Peyer's patch (tissue), 4 donors: ENCODE data around the gene CYBA. TPM values are rescaled to one million over a fixed set of nuclear protein-coding genes. Genes with fewer than 3 reads are reported as not detected.
A peak's percentile ranks its signal among the peaks of the same experiment; 100 is the strongest.

ENCODE experiments used
- DNase-seq, 3 donors: peaks; one replicate each; pipeline ENCODE4 v3.0.0-alpha.2; 2017 to 2019
- H3K27ac ChIP-seq, 4 donors: fragments of 200-600 bp; sonication (generic); one replicate each; pipeline ENCODE4 v1.5.1; 2016 to 2019
- H3K27me3 ChIP-seq, 2 donors: fragments of 200-600 bp; sonication (generic); one replicate each; pipeline ENCODE4 v1.5.1; 2019
- H3K36me3 ChIP-seq, 3 donors: fragments of 200-600 bp; sonication (generic); one replicate each; pipeline ENCODE4 v1.5.1; 2016 to 2019
- H3K4me1 ChIP-seq, 4 donors: fragments of 200-600 bp; sonication (generic); one replicate each; pipeline ENCODE4 v1.5.1; 2016 to 2019
- H3K4me3 ChIP-seq, 4 donors: fragments of 200-600 bp; sonication (generic); 1 replicate in 3 of 4; 2 replicates in 1 of 4; pipeline ENCODE4 v1.5.1; 2016 to 2019; ENCODE audit warnings: mild to moderate bottlenecking in 1 of 4
- H3K9me3 ChIP-seq, 4 donors: fragments of 200-600 bp; sonication (generic); one replicate each; pipeline ENCODE4 v1.5.1; 2016 to 2019; ENCODE audit warnings: mild to moderate bottlenecking in 1 of 4
- POLR2A ChIP-seq, 2 donors: fragments of 450-650 bp; IDR thresholded peaks; one replicate each; pipeline ENCODE4 v1.5.1; 2017; ENCODE audit warnings: antibody characterized with exemption in 2 of 2, mild to moderate bottlenecking in 2 of 2, moderate library complexity in 2 of 2
- total RNA-seq, 4 donors: library from RNA; depleted of rRNA; stranded (reverse); fragments of >200 nt; gene quantifications; one replicate each; pipeline ENCODE4 v1.1.0, GENCODE V29; 2016
- TF ChIP-seq, protein P1 (sequence below), 6 experiments: fragments of 450-650 bp in 4 of 6; fragments of 200-600 bp in 2 of 6; sonication (generic) in 1 of 6; IDR thresholded peaks; one replicate each; pipeline ENCODE4 v1.5.1; 2017 to 2019; ENCODE audit warnings: antibody characterized with exemption in 6 of 6, mild to moderate bottlenecking in 3 of 6, moderate library complexity in 1 of 6

CYBA gene
- total RNA-seq, 4 donors from 2014 or later: 131 to 162 (median 141) TPM

GRCh38 chr16:88654363-88655052, 3.7 kb upstream of the CYBA start:
- H3K27ac ChIP-seq: no peak overlapping the region
- TF ChIP-seq, protein P1, sequence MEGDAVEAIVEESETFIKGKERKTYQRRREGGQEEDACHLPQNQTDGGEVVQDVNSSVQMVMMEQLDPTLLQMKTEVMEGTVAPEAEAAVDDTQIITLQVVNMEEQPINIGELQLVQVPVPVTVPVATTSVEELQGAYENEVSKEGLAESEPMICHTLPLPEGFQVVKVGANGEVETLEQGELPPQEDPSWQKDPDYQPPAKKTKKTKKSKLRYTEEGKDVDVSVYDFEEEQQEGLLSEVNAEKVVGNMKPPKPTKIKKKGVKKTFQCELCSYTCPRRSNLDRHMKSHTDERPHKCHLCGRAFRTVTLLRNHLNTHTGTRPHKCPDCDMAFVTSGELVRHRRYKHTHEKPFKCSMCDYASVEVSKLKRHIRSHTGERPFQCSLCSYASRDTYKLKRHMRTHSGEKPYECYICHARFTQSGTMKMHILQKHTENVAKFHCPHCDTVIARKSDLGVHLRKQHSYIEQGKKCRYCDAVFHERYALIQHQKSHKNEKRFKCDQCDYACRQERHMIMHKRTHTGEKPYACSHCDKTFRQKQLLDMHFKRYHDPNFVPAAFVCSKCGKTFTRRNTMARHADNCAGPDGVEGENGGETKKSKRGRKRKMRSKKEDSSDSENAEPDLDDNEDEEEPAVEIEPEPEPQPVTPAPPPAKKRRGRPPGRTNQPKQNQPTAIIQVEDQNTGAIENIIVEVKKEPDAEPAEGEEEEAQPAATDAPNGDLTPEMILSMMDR (IDR thresholded peaks at IDR 0.05): no peak
- TF ChIP-seq POLR2A (IDR thresholded peaks at IDR 0.05): no peak
- H3K27me3 ChIP-seq: no peaks in the 10 kb centered on the region
- DNase-seq: no peak
- H3K4me3 ChIP-seq: no peak overlapping the region
- H3K9me3 ChIP-seq: no peaks in the 10 kb centered on the region
- H3K4me1 ChIP-seq: peaks cover 0 to 25% (median 9%) of the 10 kb centered on the region in 4 donors
- H3K36me3 ChIP-seq: peaks cover 0 to 43% (median 0%) of the 10 kb centered on the region in 3 donors

GRCh38 chr16:88653596-88654362, 2.9 kb upstream of the CYBA start:
- H3K27ac ChIP-seq: no peak overlapping the region
- H3K36me3 ChIP-seq: peaks cover 0 to 43% (median 0%) of the 10 kb centered on the region in 3 donors
- no peak overlapping the region for H3K4me3 ChIP-seq
- TF ChIP-seq, protein P1 (IDR thresholded peaks at IDR 0.05): no peak
- no peak for TF ChIP-seq POLR2A (IDR thresholded peaks at IDR 0.05)
- H3K4me1 ChIP-seq: peaks cover 0 to 28% (median 12%) of the 10 kb centered on the region in 4 donors
- H3K27me3 ChIP-seq: no peaks in the 10 kb centered on the region
- DNase-seq: no peak
- H3K9me3 ChIP-seq: no peaks in the 10 kb centered on the region

DNA sequence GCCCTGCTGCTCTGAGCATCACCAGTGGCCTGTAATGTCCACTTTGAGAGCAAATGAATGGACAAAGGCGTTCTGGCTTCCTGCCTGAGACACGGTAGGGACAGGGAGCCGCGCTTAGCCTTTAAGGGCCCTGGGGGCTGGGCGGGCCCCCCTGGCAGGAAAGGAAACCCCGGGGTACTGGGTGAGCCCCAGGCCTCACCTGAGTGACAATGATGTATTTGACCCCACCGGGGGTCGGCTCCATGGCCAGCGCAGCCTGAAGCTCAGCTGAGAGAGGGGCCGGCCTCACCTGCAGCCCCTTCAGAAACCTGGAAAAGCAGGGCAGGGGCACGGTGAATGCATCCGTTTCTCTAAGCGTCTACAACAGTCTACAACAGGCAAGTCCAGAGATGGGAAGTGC, 2.2 kb upstream of the CYBA start:
- Histone ChIP-seq H3K4me1 (peaks cover 0 to 28% (median 15%) of the 10 kb centered on the region in 4 donors), H3K27ac (peak overlapping the region in 1 of 4 donors; percentile 94), H3K4me3 (no peak overlapping the region), H3K36me3 (peaks cover 0 to 43% (median 0%) of the 10 kb centered on the region in 3 donors), H3K27me3 (no peaks in the 10 kb centered on the region), H3K9me3 (no peaks in the 10 kb centered on the region)
- no peak for DNase-seq
- TF ChIP-seq POLR2A (IDR thresholded peaks at IDR 0.05): no peak
- TF ChIP-seq, protein P1 (IDR thresholded peaks at IDR 0.05): no peak

- Histone ChIP-seq H3K4me3 (no peak overlapping the region), H3K36me3 (peaks cover 0 to 40% (median 0%) of the 10 kb centered on the region in 3 donors), H3K9me3 (no peaks in the 10 kb centered on the region), H3K4me1 (peaks cover 0 to 28% (median 19%) of the 10 kb centered on the region in 4 donors), H3K27ac (peak overlapping the region in 3 of 4 donors; percentile 91 to 96 (median 94)), H3K27me3 (no peaks in the 10 kb centered on the region)
- DNase-seq: no peak
- TF ChIP-seq, protein P1 (IDR thresholded peaks at IDR 0.05): no peak
- no peak for TF ChIP-seq POLR2A (IDR thresholded peaks at IDR 0.05)
These were observed 1.9 kb upstream of the CYBA start for GRCh38 chr16:88652762-88653063.

GRCh38 chr16:88651989-88652761, 1.3 kb upstream of the CYBA start:
- H3K27me3 ChIP-seq: no peaks in the 10 kb centered on the region
- no peak for DNase-seq
- peak overlapping the region in 2 of 4 donors; percentile 77 to 87 for H3K4me3 ChIP-seq
- H3K4me1 ChIP-seq: peaks cover 0 to 31% (median 22%) of the 10 kb centered on the region in 4 donors
- no peaks in the 10 kb centered on the region for H3K9me3 ChIP-seq
- TF ChIP-seq, protein P1 (IDR thresholded peaks at IDR 0.05): no peak
- no peak for TF ChIP-seq POLR2A (IDR thresholded peaks at IDR 0.05)
- peak overlapping the region; percentile 86 to 96 (median 92) for H3K27ac ChIP-seq
- H3K36me3 ChIP-seq: peaks cover 0 to 34% (median 0%) of the 10 kb centered on the region in 3 donors
